PC-3 (cell line): ENCODE data around the gene ATP13A4. TPM values are rescaled to one million over a fixed set of nuclear protein-coding genes. Genes with fewer than 3 reads are reported as not detected.
A peak's percentile ranks its signal among the peaks of the same experiment; 100 is the strongest.

ENCODE experiments used
- ATAC-seq: fragments of 200-7000 bp; cut with Tn5 transposase; 2 replicates; pipeline ENCODE4 v1.9.1; 2020; ENCODE audit warnings: mild to moderate bottlenecking, moderate library complexity
- BruUV-seq: library from RNA; stranded (reverse); fragments of 400-500 nt; replicated peaks from 2 replicates; lab custom pipeline; 2021; lab: Mats Ljungman, UMichigan
- CTCF ChIA-PET: fragments of 300-600 bp; sonication (Branson Sonifier 250); formaldehyde crosslinking; loops from one replicate; lab custom pipeline; 2022; ENCODE audit warnings: antibody characterized with exemption; lab: Charles Lee
- POLR2A ChIA-PET: fragments of 300-600 bp; sonication (Branson Sonifier 250); formaldehyde crosslinking; loops from one replicate; lab custom pipeline; 2022; ENCODE audit warnings: antibody characterized with exemption; ENCODE audit not compliant: unreplicated experiment; lab: Charles Lee
- DNase-seq: peaks from one replicate; pipeline ENCODE4 v3.0.0-alpha.2; 2015
- H2AFZ ChIP-seq: fragments of 300-600 bp; sonication (generic); 2 replicates; pipeline ENCODE4 v1.6.0; 2016; ENCODE audit warnings: antibody characterized with exemption, low read length
- H3F3A ChIP-seq: fragments of 300-600 bp; sonication (generic); one replicate; pipeline ENCODE4 v1.6.0; 2017; ENCODE audit warnings: antibody characterized with exemption, low read length, control low read depth, mild to moderate bottlenecking; ENCODE audit not compliant: unreplicated experiment
- H3K27ac ChIP-seq: fragments of 300-600 bp; sonication (generic); 2 replicates; pipeline ENCODE4 v1.5.1; 2016; ENCODE audit warnings: mild to moderate bottlenecking, low read length
- H3K27me3 ChIP-seq: fragments of 300-600 bp; sonication (generic); 2 replicates; pipeline ENCODE4 v1.6.1; 2016; ENCODE audit warnings: low read length, mixed read lengths
- H3K36me3 ChIP-seq: fragments of 300-600 bp; sonication (generic); 2 replicates; pipeline ENCODE4 v1.6.1; 2016; ENCODE audit warnings: low read depth, mixed run types, low read length, mixed read lengths
- H3K4me1 ChIP-seq: fragments of 300-600 bp; sonication (generic); 2 replicates; pipeline ENCODE4 v1.5.1; 2016; ENCODE audit warnings: low read length; ENCODE audit not compliant: insufficient read depth
- H3K4me2 ChIP-seq: fragments of 300-600 bp; sonication (generic); 2 replicates; pipeline ENCODE4 v1.6.0; 2016; ENCODE audit warnings: low read length
- H3K4me3 ChIP-seq: fragments of 300-600 bp; sonication (generic); 2 replicates; pipeline ENCODE4 v1.5.1; 2016; ENCODE audit warnings: mild to moderate bottlenecking, low read length, mixed read lengths
- H3K79me2 ChIP-seq: fragments of 300-600 bp; sonication (generic); 2 replicates; pipeline ENCODE4 v1.6.1; 2017; ENCODE audit warnings: low read length, mixed read lengths
- H3K9ac ChIP-seq: fragments of 300-600 bp; sonication (generic); 2 replicates; pipeline ENCODE4 v1.6.0; 2016; ENCODE audit warnings: mild to moderate bottlenecking, low read length
- H3K9me2 ChIP-seq: fragments of 300-600 bp; sonication (generic); replicated peaks from 2 replicates; pipeline ENCODE4 v1.6.1; 2016; ENCODE audit warnings: mixed run types, low read length, mixed read lengths
- H3K9me3 ChIP-seq: fragments of 300-600 bp; sonication (generic); 2 replicates; pipeline ENCODE4 v1.6.1; 2016; ENCODE audit warnings: low read length, mixed read lengths
- H4K20me1 ChIP-seq: fragments of 300-600 bp; sonication (generic); 2 replicates; pipeline ENCODE4 v1.6.1; 2016; ENCODE audit warnings: low read length, mixed read lengths
- CTCF ChIP-seq: fragments of 300-600 bp; sonication (generic); conservative IDR thresholded peaks from 2 replicates; pipeline ENCODE4 v1.5.1; 2017; ENCODE audit warnings: antibody characterized with exemption, low read depth, mild to moderate bottlenecking, low read length
- EZH2 ChIP-seq: fragments of 300-600 bp; sonication (generic); IDR thresholded peaks from one replicate; pipeline ENCODE4 v1.6.1; 2017; ENCODE audit warnings: antibody characterized with exemption, mild to moderate bottlenecking, low read length; ENCODE audit not compliant: unreplicated experiment
- EZH2phosphoT487 ChIP-seq: fragments of 300-600 bp; sonication (generic); IDR thresholded peaks from 2 replicates; pipeline ENCODE4 v1.6.1; 2018; ENCODE audit warnings: mild to moderate bottlenecking, antibody characterized with exemption, low read length, borderline replicate concordance
- intact Hi-C: fragments of 100-400 bp; cut with micrococcal nuclease; formaldehyde crosslinking; loops from 2 replicates; pipeline ENCODE4 v1.9.0; 2023
- total RNA-seq: library from RNA; depleted of rRNA; stranded (reverse); fragments of >200 nt; gene quantifications from 2 replicates; pipeline ENCODE4 v1.2.3, GENCODE V29; 2014

Gene ATP13A4
- total RNA-seq, 1 experiment from 2014 or later, result not detected

GRCh38 chr3:193573403-193574191, 18.9 kb upstream of the ATP13A4 start:
- Histone ChIP-seq H3K27me3 (peaks cover 36% of the 10 kb centered on the region), H4K20me1 (no peaks in the 10 kb centered on the region), H3K27ac (no peak overlapping the region), H3K4me1 (peaks cover 6% of the 10 kb centered on the region), H3K9me3 (no peaks in the 10 kb centered on the region), H2AFZ (no peak overlapping the region), H3K9ac (no peak overlapping the region), H3K79me2 (no peaks in the 10 kb centered on the region), H3K36me3 (no peaks in the 10 kb centered on the region), H3K4me2 (no peak overlapping the region), H3K4me3 (no peak overlapping the region), H3K9me2 (no peaks in the 10 kb centered on the region), H3F3A (no peaks in the 10 kb centered on the region)
- CTCF ChIA-PET, result interaction anchor here (1.3 kb wide), 2 partner anchors 115 to 761 kb away, joined by 3 to 6 read pairs; no protein-coding TSS in a partner anchor
- POLR2A ChIA-PET, result interaction anchor here (0.6 kb wide), 1 partner anchor 115 kb away, joined by 6 read pairs; no protein-coding TSS in a partner anchor
- no TSS peak for BruUV-seq
- TF ChIP-seq CTCF, result no peak
- no peak for TF ChIP-seq EZH2
- TF ChIP-seq EZH2phosphoT487, result no peak
- DNase-seq (no peak), ATAC-seq (no peak)
- intact Hi-C loops, result loop anchor here (5.0 to 10.0 kb wide), 2 partner anchors 526 to 1109 kb away; no protein-coding TSS in a partner anchor

GRCh38 chr3:193572426-193572908, 17.8 kb upstream of the ATP13A4 start:
- Histone ChIP-seq H3K4me1 (peaks cover 6% of the 10 kb centered on the region), H3K79me2 (no peaks in the 10 kb centered on the region), H2AFZ (no peak overlapping the region), H3K9me3 (no peaks in the 10 kb centered on the region), H3K4me3 (no peak overlapping the region), H4K20me1 (no peaks in the 10 kb centered on the region), H3K9ac (no peak overlapping the region), H3K9me2 (no peaks in the 10 kb centered on the region), H3F3A (no peaks in the 10 kb centered on the region), H3K27me3 (peaks cover 41% of the 10 kb centered on the region), H3K4me2 (no peak overlapping the region), H3K36me3 (no peaks in the 10 kb centered on the region), H3K27ac (no peak overlapping the region)
- ChIA-PET POLR2A (no interaction called here), CTCF (interaction anchor here (0.5 to 1.3 kb wide), 3 partner anchors 114 to 1005 kb away, joined by 3 to 6 read pairs (median 3); no protein-coding TSS in a partner anchor)
- DNase-seq, result peak; percentile 80
- TF ChIP-seq CTCF (peak; percentile 96), EZH2phosphoT487 (no peak), EZH2 (no peak)
- no TSS peak for BruUV-seq
- intact Hi-C loops, result loop anchor here (1.0 to 10.0 kb wide), 5 partner anchors 111 to 1108 kb away; no protein-coding TSS in a partner anchor
- ATAC-seq, result peak; percentile 93
